ENCODE data around the gene ABCC1.

GRCh38 chr16:16012144-16012543 is 62.7 kb downstream of the ABCC1 start:
- TF ChIP-seq CTCF (IDR thresholded peaks at IDR 0.05; ENCODE audit: low read depth, low read length): no peak
- TF ChIP-seq EZH2phosphoT487 (IDR thresholded peaks at IDR 0.05; ENCODE audit: low read depth): no peak
